ENCODE results near the gene RREB1. TPM values are rescaled to one million over a fixed set of nuclear protein-coding genes. Genes with fewer than 3 reads are reported as not detected.

The RREB1 gene
- total RNA-seq, 1 donor from 2014 or later = 67.7 TPM

DNA sequence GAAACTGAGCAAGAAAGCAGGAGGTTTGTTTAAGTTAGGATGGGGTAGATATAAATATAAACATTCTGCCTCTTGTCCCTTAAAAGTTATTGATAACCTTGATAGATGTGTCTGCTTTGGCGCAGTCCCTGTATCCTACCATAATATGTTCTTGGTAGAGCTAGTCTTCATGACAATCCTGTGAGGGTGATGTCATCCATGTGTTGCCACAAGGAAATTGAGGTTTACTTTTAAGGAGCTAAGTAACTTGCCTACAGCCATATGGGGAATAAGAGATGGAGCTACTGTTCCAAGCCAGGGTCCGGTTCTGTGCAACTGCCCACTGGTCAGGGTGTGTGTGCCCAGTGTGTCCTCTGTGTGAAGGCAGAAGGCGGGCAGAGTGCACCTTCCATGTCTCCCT lies 126.8 kb downstream of the RREB1 start:
- ATAC-seq (ENCODE audit: low read depth) = no peak
- intact Hi-C loops (cut with micrococcal nuclease) = no loop called here

DNA sequence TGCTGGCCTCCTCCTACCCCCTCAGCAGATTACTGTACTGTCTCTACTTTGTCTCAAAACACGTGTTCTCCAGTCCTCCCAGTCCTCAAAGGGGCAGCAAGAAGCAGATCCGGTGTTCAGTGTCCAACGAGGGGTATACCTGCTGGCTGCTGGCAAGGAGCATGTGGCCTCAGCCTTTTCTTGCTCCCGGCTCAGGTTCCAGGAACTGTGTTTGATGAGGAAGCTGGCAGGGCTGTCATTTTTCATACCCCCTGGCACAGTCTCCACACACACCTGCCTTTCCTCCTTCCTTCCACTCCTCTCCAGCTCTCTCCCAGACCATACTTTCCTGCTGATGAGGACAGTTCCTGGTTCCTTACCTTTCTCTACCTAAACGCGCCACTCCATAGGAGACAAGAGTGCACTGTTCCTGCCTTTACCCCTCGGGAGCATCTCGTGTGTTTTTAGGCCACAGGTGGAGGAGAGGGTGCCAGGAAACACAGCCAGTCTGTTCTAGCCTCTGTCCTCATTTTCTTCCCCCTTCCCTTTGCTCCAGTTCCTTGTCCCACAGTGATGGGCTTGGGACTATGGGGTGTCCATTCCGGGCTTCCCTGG lies 128.0 kb downstream of the RREB1 start:
- peaks cover 68% of the 10 kb centered on the region for H3K36me3 Mint-ChIP-seq (ENCODE audit: low read depth)
- ChIA-PET CTCF (interaction anchor here (0.5 to 1.6 kb wide), 5 partner anchors 83 to 558 kb away, joined by 3 to 8 read pairs (median 3); no protein-coding TSS in a partner anchor), POLR2A (interaction anchor here (1.0 kb wide), 1 partner anchor 31 kb away, joined by 3 read pairs; no protein-coding TSS in a partner anchor)
- H3K4me1 Mint-ChIP-seq = peaks cover 48% of the 10 kb centered on the region
- no peak overlapping the region for H3K4me3 Mint-ChIP-seq
- H3K9me3 Mint-ChIP-seq = no peaks in the 10 kb centered on the region
- intact Hi-C loops (cut with micrococcal nuclease) = loop anchor here (5.0 kb wide), 3 partner anchors 34 to 434 kb away; no protein-coding TSS in a partner anchor
- ATAC-seq (ENCODE audit: low read depth) (no peak), DNase-seq (no peak)
- H3K27me3 Mint-ChIP-seq = no peaks in the 10 kb centered on the region
- TF ChIP-seq, protein P1, sequence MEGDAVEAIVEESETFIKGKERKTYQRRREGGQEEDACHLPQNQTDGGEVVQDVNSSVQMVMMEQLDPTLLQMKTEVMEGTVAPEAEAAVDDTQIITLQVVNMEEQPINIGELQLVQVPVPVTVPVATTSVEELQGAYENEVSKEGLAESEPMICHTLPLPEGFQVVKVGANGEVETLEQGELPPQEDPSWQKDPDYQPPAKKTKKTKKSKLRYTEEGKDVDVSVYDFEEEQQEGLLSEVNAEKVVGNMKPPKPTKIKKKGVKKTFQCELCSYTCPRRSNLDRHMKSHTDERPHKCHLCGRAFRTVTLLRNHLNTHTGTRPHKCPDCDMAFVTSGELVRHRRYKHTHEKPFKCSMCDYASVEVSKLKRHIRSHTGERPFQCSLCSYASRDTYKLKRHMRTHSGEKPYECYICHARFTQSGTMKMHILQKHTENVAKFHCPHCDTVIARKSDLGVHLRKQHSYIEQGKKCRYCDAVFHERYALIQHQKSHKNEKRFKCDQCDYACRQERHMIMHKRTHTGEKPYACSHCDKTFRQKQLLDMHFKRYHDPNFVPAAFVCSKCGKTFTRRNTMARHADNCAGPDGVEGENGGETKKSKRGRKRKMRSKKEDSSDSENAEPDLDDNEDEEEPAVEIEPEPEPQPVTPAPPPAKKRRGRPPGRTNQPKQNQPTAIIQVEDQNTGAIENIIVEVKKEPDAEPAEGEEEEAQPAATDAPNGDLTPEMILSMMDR (IDR thresholded peaks at IDR 0.05) = no peak
- H3K27ac Mint-ChIP-seq = peak overlapping the region; percentile 84

More for the DNA sequence above, 126.8 kb downstream of the RREB1 start:
- Mint-ChIP-seq H3K27ac (peak overlapping the region; percentile 16), H3K4me1 (peaks cover 48% of the 10 kb centered on the region), H3K9me3 (no peaks in the 10 kb centered on the region), H3K4me3 (no peak overlapping the region), H3K27me3 (no peaks in the 10 kb centered on the region), H3K36me3 (ENCODE audit: low read depth) (peaks cover 65% of the 10 kb centered on the region)
- CTCF ChIA-PET = interaction anchor here (1.1 kb wide), 1 partner anchor 513 kb away, joined by 3 read pairs; no protein-coding TSS in a partner anchor
- TF ChIP-seq, protein P1 (IDR thresholded peaks at IDR 0.05) = no peak
- POLR2A ChIA-PET = no interaction called here
- no peak for DNase-seq

DNA sequence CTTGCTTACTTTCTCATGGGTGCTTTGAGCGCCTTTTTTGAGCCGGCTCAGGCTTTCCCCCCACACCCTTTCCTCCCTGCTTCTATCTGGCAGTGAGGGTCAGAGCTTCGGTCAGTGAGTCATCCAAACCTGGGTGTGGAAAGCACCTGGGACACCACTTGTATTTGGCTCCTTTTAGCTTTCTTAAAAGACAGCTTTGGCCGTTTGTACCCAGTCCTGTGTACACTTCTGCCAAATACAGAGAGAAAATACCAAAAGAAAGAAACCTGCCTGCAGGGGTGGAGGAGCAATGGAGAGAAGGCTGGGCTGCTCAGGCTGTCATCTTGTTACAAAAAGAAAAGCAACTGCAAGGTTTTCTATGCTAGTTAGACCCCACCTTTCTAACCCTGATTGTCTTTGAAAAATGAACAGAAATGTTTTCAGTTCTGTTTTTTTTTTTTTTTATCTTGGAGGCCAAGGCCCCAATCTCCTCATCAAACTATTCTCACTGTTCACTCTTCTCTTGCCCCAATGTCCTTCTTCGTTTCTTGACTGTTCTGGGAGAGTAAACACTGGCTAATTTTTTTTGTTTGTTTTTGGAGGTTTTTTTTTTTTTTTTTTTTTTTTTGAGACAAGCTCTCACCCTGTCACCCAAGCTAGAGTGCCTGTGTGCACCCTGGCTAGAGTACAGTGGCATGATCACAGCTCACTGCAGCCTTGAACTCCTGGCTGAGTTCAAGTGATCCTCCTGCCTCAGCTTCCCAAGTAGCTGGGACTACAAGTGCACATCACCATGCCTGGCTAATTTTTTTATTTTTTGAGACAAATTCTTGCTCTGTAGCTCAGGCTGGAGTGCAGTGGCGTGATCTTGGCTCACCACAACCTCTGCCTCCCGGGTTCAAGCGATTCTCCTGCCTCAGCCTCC lies 128.8 kb downstream of the RREB1 start:
- TF ChIP-seq, protein P1 (IDR thresholded peaks at IDR 0.05) = no peak
- H3K36me3 Mint-ChIP-seq (ENCODE audit: low read depth) = peaks cover 69% of the 10 kb centered on the region
- intact Hi-C loops (cut with micrococcal nuclease) = loop anchor here (5.0 kb wide), 3 partner anchors 34 to 434 kb away; no protein-coding TSS in a partner anchor
- DNase-seq (no peak), ATAC-seq (ENCODE audit: low read depth) (peak; percentile 37)
- H3K9me3 Mint-ChIP-seq = no peaks in the 10 kb centered on the region
- POLR2A ChIA-PET = interaction anchor here (0.6 to 1.0 kb wide), 7 partner anchors 9 to 1008 kb away, joined by 3 to 6 read pairs (median 3); no protein-coding TSS in a partner anchor
- CTCF ChIA-PET = interaction anchor here (0.5 to 2.8 kb wide), 6 partner anchors 83 to 558 kb away, joined by 3 to 21 read pairs (median 3); no protein-coding TSS in a partner anchor
- peak overlapping the region; percentile 35 for H3K4me3 Mint-ChIP-seq
- peaks cover 48% of the 10 kb centered on the region for H3K4me1 Mint-ChIP-seq
- H3K27me3 Mint-ChIP-seq = no peaks in the 10 kb centered on the region
- H3K27ac Mint-ChIP-seq = peak overlapping the region; percentile 84

DNA sequence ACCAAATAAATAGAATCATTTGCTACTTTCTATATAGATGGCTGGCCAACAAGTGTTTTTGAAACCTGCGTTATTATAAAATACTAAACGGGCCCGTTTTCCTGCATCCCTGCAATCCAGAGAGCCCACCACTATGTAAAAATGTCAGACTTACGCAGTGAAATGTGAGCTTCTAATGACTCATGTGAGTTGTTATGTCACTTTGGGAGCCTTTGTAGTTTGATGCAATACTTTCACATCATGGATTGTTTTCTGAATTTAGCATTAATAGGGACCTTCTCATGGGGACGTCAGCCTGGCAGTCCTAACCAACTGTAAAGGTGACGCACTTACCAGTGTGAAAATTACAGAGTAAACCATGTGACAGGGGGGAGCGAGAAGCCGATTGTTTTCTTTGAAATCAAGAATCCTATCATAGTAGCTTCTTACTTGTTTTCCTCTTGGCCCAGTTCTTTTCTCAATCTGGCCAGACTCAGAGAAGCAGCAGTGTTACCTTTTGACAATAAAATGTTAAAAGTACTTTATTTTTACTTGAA lies 130.0 kb downstream of the RREB1 start:
- ChIA-PET POLR2A (interaction anchor here (1.3 kb wide), 1 partner anchor 128 kb away, joined by 4 read pairs; no protein-coding TSS in a partner anchor), CTCF (interaction anchor here (0.7 to 2.8 kb wide), 4 partner anchors 336 to 499 kb away, joined by 3 to 21 read pairs (median 10); no protein-coding TSS in a partner anchor)

More for the DNA sequence above, 130.0 kb downstream of the RREB1 start:
- no peak overlapping the region for H3K27ac Mint-ChIP-seq
- peaks cover 52% of the 10 kb centered on the region for H3K4me1 Mint-ChIP-seq
- TF ChIP-seq, protein P1 (IDR thresholded peaks at IDR 0.05) = no peak
- DNase-seq (no peak), ATAC-seq (ENCODE audit: low read depth) (no peak)
- no peaks in the 10 kb centered on the region for H3K27me3 Mint-ChIP-seq
- intact Hi-C loops (cut with micrococcal nuclease) = loop anchor here (1.0 to 5.0 kb wide), 5 partner anchors 35 to 560 kb away; no protein-coding TSS in a partner anchor
- H3K36me3 Mint-ChIP-seq (ENCODE audit: low read depth) = peaks cover 63% of the 10 kb centered on the region
- no peak overlapping the region for H3K4me3 Mint-ChIP-seq
- no peaks in the 10 kb centered on the region for H3K9me3 Mint-ChIP-seq
